Heart left ventricle (tissue), 16 donors: ENCODE data around the gene POLR2B. TPM values are rescaled to one million over a fixed set of nuclear protein-coding genes. Genes with fewer than 3 reads are reported as not detected.

Source experiments
- ATAC-seq, 4 donors: fragments of 200-7000 bp; cut with Tn5 transposase; one replicate each; pipeline ENCODE4 v1.9.1; 2020 to 2022; ENCODE audit warnings: moderate library complexity in 4 of 4, mild to moderate bottlenecking in 3 of 4, moderate number of reproducible peaks in 1 of 4
- DNase-seq, 5 donors: peaks; one replicate each; pipeline ENCODE4 v3.0.0-alpha.2; 2020
- H3K27ac ChIP-seq, 12 donors: fragments of 200-600 bp; sonication (generic) in 4 of 12; one replicate each; pipeline versions ENCODE4 v1.5.0 to v1.8.0; 2016 to 2022; ENCODE audit warnings: mild to moderate bottlenecking in 2 of 12
- H3K27me3 ChIP-seq, 9 donors: fragments of 200-600 bp; sonication (generic) in 2 of 9; one replicate each; pipeline versions ENCODE4 v1.5.1 to v1.8.0; 2016 to 2022; ENCODE audit warnings: mild to moderate bottlenecking in 3 of 9
- H3K36me3 ChIP-seq, 9 donors: fragments of 200-600 bp; sonication (generic) in 2 of 9; one replicate each; pipeline versions ENCODE4 v1.5.0 to v1.8.0; 2018 to 2022; ENCODE audit warnings: mild to moderate bottlenecking in 2 of 9
- H3K4me1 ChIP-seq, 12 donors: fragments of 200-600 bp; sonication (generic) in 4 of 12; one replicate each; pipeline versions ENCODE4 v1.5.0 to v1.8.0; 2016 to 2022; ENCODE audit warnings: mild to moderate bottlenecking in 3 of 12
- H3K4me3 ChIP-seq, 12 donors: fragments of 200-600 bp; sonication (generic) in 4 of 12; one replicate each; pipeline versions ENCODE4 v1.5.0 to v1.8.0; 2017 to 2022; ENCODE audit warnings: mild to moderate bottlenecking in 9 of 12, moderate library complexity in 4 of 12
- H3K9me3 ChIP-seq, 12 donors: fragments of 200-600 bp; sonication (generic) in 4 of 12; one replicate each; pipeline versions ENCODE4 v1.5.0 to v1.8.0; 2016 to 2022; ENCODE audit warnings: mild to moderate bottlenecking in 1 of 12
- POLR2A ChIP-seq, 2 donors: fragments of 450-650 bp; IDR thresholded peaks; one replicate each; pipeline ENCODE4 v1.6.1; 2017; ENCODE audit warnings: antibody characterized with exemption in 2 of 2, mild to moderate bottlenecking in 2 of 2, moderate library complexity in 2 of 2
- WGBS, 4 donors: extraction: QIAGEN DNeasy Blood & Tissue Kit in 2 of 4; methylation state at CpG; one replicate each; pipeline versions ENCODE4 v1.1.5 to v1.1.7; 2013 to 2018; 5-methylcytosine and 5-hydroxymethylcytosine counted together
- intact Hi-C, 10 donors: fragments of 100-400 bp; cut with DNase I; formaldehyde crosslinking; loops; one replicate each; pipeline versions ENCODE4 v1.11.1 to v1.14.2; 2022
- polyA plus RNA-seq, 2 donors: library from polyadenylated mRNA; stranded (reverse); fragments of 200-250 nt; gene quantifications; one replicate each; pipeline ENCODE4 v1.2.3, GENCODE V29; 2013
- total RNA-seq, 9 donors: library from RNA; depleted of rRNA in 2 of 9; stranded (reverse); fragments of >200 nt in 2 of 9; fragmentation: NEBNext Ultra II Directional in 3 of 9; extraction: Animal tissue kit (Norgen Biotek cat#: 25700) in 3 of 9; gene quantifications; one replicate each; pipeline versions ENCODE4 v1.1.0 to v1.2.4, GENCODE V29; 2016 to 2023
- TF ChIP-seq, protein P1 (sequence below), 12 donors: fragments of 200-600 bp; sonication (generic) in 4 of 12; IDR thresholded peaks; one replicate each; pipeline versions ENCODE4 v1.5.0 to v1.8.0; 2018 to 2022; ENCODE audit warnings: antibody characterized with exemption in 12 of 12, mild to moderate bottlenecking in 5 of 12
- donor health status: ischemic (EF 13 %, LVEDD 7.1; RV severe dilation, severe dysfunction).
- donor health status: healthy with polysubstance abuse.
- donor health status: DM: no; HTN: yes; CAD: no.
- donor health status: DM: no; HTN: no; CAD: no.
- donor health status: ischemic (EF 25% LVEDD 6.9; RV normal size, moderate dysfunction).
- donor health status: ischemic (EF 25% LVEDD 5.7; RV mildly dilated, moderate dysfunction).
- donor health status: healthy.
- donor health status: DM: yes; HTN: yes; CAD: no.
- donor health status: ischemic (EF 35%, LVEDD 5.7; RV mildly dilated, moderate dysfunction).
- donor health status: nonischemic (EF 11% LVEDD 7.7; RV severe dilation, severe dysfunction).
- donor health status: DM: yes; HTN: yes; CAD: no.
- donor health status: PGD.
- donor health status: ischemic (EF 29% LVEDD 5.4; RV normal size, mild dysfunction).
- donor health status: nonischemic (EF 23%, LVEDD 6.1; RV moderate dilation, normal function).

POLR2B gene
- total and polyA plus RNA-seq, 11 donors = 19.4 to 87.0 (median 73.0) TPM

DNA sequence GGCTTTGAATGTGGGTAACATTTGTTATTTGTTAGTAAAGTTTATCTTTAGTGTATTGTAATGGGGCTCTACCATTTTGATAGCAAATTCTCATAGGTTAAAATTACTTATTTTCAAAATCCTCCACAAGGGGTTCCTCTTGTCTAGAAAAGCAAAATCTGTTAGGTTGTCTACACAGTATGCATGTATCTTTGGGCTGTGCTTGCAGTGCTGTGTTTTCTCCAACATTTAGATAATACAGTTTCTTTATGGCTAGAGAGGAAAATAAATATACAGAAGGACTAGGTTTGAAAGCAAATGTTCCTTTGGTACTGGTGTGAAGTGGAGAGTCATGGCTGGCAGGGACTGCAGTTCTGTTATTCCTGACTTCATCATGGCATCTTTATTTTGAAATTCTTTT is 40.3 kb downstream of the POLR2B start:
- peaks cover 0 to 27% (median 17%) of the 10 kb centered on the region in 12 donors for H3K4me1 ChIP-seq
- TF ChIP-seq POLR2A (IDR thresholded peaks at IDR 0.05) = no peak
- TF ChIP-seq, protein P1, sequence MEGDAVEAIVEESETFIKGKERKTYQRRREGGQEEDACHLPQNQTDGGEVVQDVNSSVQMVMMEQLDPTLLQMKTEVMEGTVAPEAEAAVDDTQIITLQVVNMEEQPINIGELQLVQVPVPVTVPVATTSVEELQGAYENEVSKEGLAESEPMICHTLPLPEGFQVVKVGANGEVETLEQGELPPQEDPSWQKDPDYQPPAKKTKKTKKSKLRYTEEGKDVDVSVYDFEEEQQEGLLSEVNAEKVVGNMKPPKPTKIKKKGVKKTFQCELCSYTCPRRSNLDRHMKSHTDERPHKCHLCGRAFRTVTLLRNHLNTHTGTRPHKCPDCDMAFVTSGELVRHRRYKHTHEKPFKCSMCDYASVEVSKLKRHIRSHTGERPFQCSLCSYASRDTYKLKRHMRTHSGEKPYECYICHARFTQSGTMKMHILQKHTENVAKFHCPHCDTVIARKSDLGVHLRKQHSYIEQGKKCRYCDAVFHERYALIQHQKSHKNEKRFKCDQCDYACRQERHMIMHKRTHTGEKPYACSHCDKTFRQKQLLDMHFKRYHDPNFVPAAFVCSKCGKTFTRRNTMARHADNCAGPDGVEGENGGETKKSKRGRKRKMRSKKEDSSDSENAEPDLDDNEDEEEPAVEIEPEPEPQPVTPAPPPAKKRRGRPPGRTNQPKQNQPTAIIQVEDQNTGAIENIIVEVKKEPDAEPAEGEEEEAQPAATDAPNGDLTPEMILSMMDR (IDR thresholded peaks at IDR 0.05) = peak in 6 of 12 donors; percentile 16 to 39 (median 19)
- DNase-seq (no peak), ATAC-seq (peak in 2 of 4 donors; percentile 18 to 31)
- intact Hi-C loops = no loop called here
- no peaks in the 10 kb centered on the region for H3K27me3 ChIP-seq
- no peak overlapping the region for H3K4me3 ChIP-seq
- H3K9me3 ChIP-seq = no peaks in the 10 kb centered on the region
- peaks cover 0 to 100% (median 93%) of the 10 kb centered on the region in 9 donors for H3K36me3 ChIP-seq
- H3K27ac ChIP-seq = peak overlapping the region in 4 of 12 donors; percentile 9 to 32 (median 16)

DNA sequence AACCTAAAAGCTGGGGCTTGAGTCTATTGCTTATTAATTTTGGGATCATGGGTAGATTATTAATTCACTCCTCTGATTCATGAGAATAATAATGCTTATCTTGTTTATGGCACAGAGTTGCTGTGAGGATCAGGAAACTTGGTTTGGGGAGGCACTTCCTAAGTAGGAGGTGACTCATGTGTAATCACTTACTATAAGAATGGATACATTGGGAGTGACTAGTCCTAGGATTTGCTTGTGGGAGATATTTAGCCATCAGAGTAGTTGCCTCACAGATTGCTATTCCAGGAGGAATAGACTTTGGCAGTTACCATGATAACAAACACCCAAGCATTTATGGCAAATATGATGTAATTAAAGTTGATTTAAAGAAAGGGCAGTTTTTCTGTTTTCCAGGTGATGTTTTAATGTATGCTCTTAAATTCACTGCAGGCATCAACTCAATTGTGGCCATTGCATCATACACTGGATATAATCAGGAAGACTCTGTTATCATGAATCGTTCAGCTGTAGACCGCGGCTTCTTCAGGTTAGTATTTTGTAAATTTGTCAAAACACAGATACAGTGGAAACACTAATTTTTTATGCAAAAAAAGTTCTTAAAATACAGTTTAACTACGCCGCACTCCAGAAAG is 41.9 kb downstream of the POLR2B start:
- DNase-seq (no peak), ATAC-seq (peak in 3 of 4 donors; percentile 63 to 74 (median 70))
- 67 to 88% (median 82%) methylated on average over 5 of the region's 5 CpGs for WGBS, 4 donors
- peak overlapping the region in 6 of 12 donors; percentile 6 to 60 (median 26) for H3K27ac ChIP-seq
- no peak overlapping the region for H3K4me3 ChIP-seq
- intact Hi-C loops = no loop called here
- H3K36me3 ChIP-seq = peaks cover 0 to 100% (median 93%) of the 10 kb centered on the region in 9 donors
- no peak for TF ChIP-seq POLR2A (IDR thresholded peaks at IDR 0.05)
- TF ChIP-seq, protein P1 (IDR thresholded peaks at IDR 0.05) = no peak
- peaks cover 0 to 27% (median 17%) of the 10 kb centered on the region in 12 donors for H3K4me1 ChIP-seq
- no peaks in the 10 kb centered on the region for H3K9me3 ChIP-seq
- no peaks in the 10 kb centered on the region for H3K27me3 ChIP-seq

DNA sequence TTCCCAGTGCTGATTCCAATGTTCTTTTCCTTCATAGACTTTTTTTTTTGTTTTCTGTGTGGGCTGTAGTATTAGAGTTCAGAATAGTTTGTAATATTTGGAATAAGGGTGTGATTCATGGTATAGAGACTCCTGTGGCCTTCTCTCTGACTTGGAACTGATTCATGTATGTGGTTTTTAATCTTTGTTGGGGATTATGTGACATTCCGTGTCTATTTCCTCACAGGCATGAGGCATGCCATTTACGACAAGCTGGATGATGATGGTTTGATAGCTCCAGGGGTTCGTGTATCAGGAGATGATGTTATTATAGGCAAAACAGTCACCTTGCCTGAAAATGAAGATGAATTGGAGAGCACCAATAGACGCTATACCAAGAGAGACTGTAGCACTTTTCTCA is 44.4 kb downstream of the POLR2B start:
- H3K4me3 ChIP-seq = no peak overlapping the region
- no peaks in the 10 kb centered on the region for H3K27me3 ChIP-seq
- no peak for ATAC-seq
- intact Hi-C loops = no loop called here
- DNase-seq = no peak
- no peak for TF ChIP-seq POLR2A (IDR thresholded peaks at IDR 0.05)
- TF ChIP-seq, protein P1 (IDR thresholded peaks at IDR 0.05) = no peak
- no peak overlapping the region for H3K27ac ChIP-seq
- peaks cover 0 to 27% (median 17%) of the 10 kb centered on the region in 12 donors for H3K4me1 ChIP-seq
- H3K9me3 ChIP-seq = no peaks in the 10 kb centered on the region
- H3K36me3 ChIP-seq = peaks cover 0 to 100% (median 93%) of the 10 kb centered on the region in 9 donors
- WGBS, 4 donors = 82 to 88% (median 84%) methylated on average over 4 of the region's 4 CpGs

DNA sequence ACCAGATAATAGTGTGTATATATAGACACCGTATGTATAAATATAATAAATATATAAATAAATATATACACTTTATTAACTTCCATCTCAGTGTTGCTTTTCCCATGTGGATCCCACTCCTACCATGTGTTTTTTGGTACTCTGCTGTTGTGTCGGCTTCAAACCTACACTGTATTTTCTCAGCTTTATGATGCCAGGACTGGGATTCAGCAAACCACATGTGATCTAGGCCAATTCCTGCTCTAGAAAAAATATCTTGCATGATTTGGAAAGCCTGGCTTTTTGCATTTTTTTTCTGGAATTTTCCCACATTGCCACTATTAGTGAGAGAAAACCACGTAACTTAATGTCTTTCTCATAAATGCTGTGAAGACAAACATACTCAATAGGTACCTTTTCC is 55.8 kb downstream of the POLR2B start:
- DNase-seq (no peak), ATAC-seq (no peak)
- no peaks in the 10 kb centered on the region for H3K27me3 ChIP-seq
- no peaks in the 10 kb centered on the region for H3K9me3 ChIP-seq
- no peak for TF ChIP-seq POLR2A (IDR thresholded peaks at IDR 0.05)
- TF ChIP-seq, protein P1 (IDR thresholded peaks at IDR 0.05) = no peak
- no peak overlapping the region for H3K4me3 ChIP-seq
- peak overlapping the region in 2 of 12 donors; percentile 2 to 28 for H3K27ac ChIP-seq
- intact Hi-C loops = loop anchor here in 1 of 10 donors (10.0 kb wide), 1 partner anchor 120 kb away; no protein-coding TSS in a partner anchor
- 82 to 90% (median 86%) methylated on average over 3 of the region's 3 CpGs for WGBS, 4 donors
- H3K4me1 ChIP-seq = peaks cover 0 to 7% (median under 1%) of the 10 kb centered on the region in 12 donors
- H3K36me3 ChIP-seq = peaks cover 0 to 99% (median 92%) of the 10 kb centered on the region in 9 donors
